Measurements from ENCODE around the gene DUS2. TPM values are rescaled to one million over a fixed set of nuclear protein-coding genes. Genes with fewer than 3 reads are reported as not detected.

Gene DUS2
- total and polyA plus RNA-seq, 9 of the 15 experiments (the other 6 are each of a cell fraction or from before 2014, with no cell fraction given) = 5.8 to 22.5 (median 20.6) TPM

GRCh38 chr16:68085259-68086071, 62.4 kb downstream of the DUS2 start, which contains the start of gene NFATC3:
Gene NFATC3, plus strand, starts transcription at chr16:68085370. Its CDS starts 312 bp downstream, at chr16:68085682.
- peak; percentile 93 to 99 (median 95) for DNase-seq (ENCODE audit: extremely low read depth in 1 of 4, low spot score in 3 of 4)
- intact Hi-C loops (cut with micrococcal nuclease) = no loop called here
- no peaks in the 10 kb centered on the region for H4K20me1 ChIP-seq (replicated peaks; ENCODE audit: control insufficient read depth, insufficient read depth, low read length)
- H3K4me3 ChIP-seq = peak within 1 kb of the TSS; percentile 72
- H3K4me1 ChIP-seq (replicated peaks in 1 of 2; ENCODE audit: control insufficient read depth in 2 of 2, insufficient read depth in 2 of 2, low read length in 2 of 2) = peaks cover 36 to 38% of the 10 kb centered on the region in 2 experiments
- ATAC-seq = peak; percentile 70
- FAIRE-seq = peak; percentile 73
- peak within 1 kb of the TSS; percentile 97 to 98 for H3K9ac ChIP-seq (ENCODE audit: insufficient read depth in 1 of 2, low read depth in 2 of 2, low read length in 2 of 2)
- 0% methylated on average over 68 of the region's 104 CpGs for WGBS (ENCODE audit: insufficient coverage, low coverage, missing lambda C conversion rate)
- POLR2A ChIA-PET = interaction anchor here (0.6 to 4.0 kb wide), 13 partner anchors 8 to 711 kb away, joined by 3 to 33 read pairs (median 3); partner anchors contain the start of genes DDX28 and DUS2
- in situ Hi-C loops (cut with MboI) = no loop called here
- no peaks in the 10 kb centered on the region; the same call in 2 of the 3 replicates for H3K36me3 ChIP-seq (ENCODE audit: control insufficient read depth, insufficient read depth, low read length)
- no peaks in the 10 kb centered on the region for H3K9me3 ChIP-seq (replicated peaks; ENCODE audit: control insufficient read depth, insufficient read depth, low read depth, low read length)
- H3K4me2 ChIP-seq (ENCODE audit: insufficient read depth, low read length) = peak within 1 kb of the TSS; percentile 98
- CTCF ChIA-PET (ENCODE audit: low intra/inter-chr PET ratio) = no interaction called here
- H3K79me2 ChIP-seq (ENCODE audit: control insufficient read depth, insufficient read depth, low read length) = peaks cover 52% of the 10 kb centered on the region
- no peaks in the 10 kb centered on the region for H3K27me3 ChIP-seq (ENCODE audit: control insufficient read depth in 2 of 2, insufficient read depth in 2 of 2, low read length in 2 of 2)
- no peaks in the 10 kb centered on the region for H3K9me1 ChIP-seq (ENCODE audit: control insufficient read depth, insufficient read depth, low read length)
- H2AFZ ChIP-seq (ENCODE audit: low read depth, low read length) = peak within 1 kb of the TSS; percentile 96
- BruUV-seq (replicated peaks) = no TSS peak
- H3K27ac ChIP-seq (ENCODE audit: extremely low read depth, low read depth, low read length) = peak within 1 kb of the TSS; percentile 97
- TF ChIP-seq TARDBP (IDR thresholded peaks at IDR 0.05) (0 out of 2 replicates have a peak, but pooled peaks have one; percentile 38), CHCHD3 (CRISPR knock-in tag; IDR thresholded peaks at IDR 0.05) (no peak), ZNF384 (IDR thresholded peaks at IDR 0.05; ENCODE audit: low read depth, low read length) (no peak), NCOA4 (IDR thresholded peaks at IDR 0.05; ENCODE audit: partially characterized antibody) (no peak), GABPA (tag; conservative IDR thresholded peaks at IDR 0.05; ENCODE audit: low read depth) (no peak), ARID1B (IDR thresholded peaks at IDR 0.05) (0 out of 2 replicates have a peak, but pooled peaks have one; percentile 6), ZNF12 (CRISPR knock-in tag; IDR thresholded peaks at IDR 0.05) (no peak), NR2C2 (CRISPR knock-in tag; IDR thresholded peaks at IDR 0.05) (0 out of 2 replicates have a peak, but pooled peaks have one; percentile 34), NR2C2 (tag; IDR thresholded peaks at IDR 0.05) (no peak), ZNF696 (CRISPR knock-in tag; conservative IDR thresholded peaks at IDR 0.05) (no peak), RNF219 (CRISPR knock-in tag; IDR thresholded peaks at IDR 0.05) (no peak), SMAD1 (IDR thresholded peaks at IDR 0.05; ENCODE audit: low read depth, low read length, partially characterized antibody) (no peak), TGIF2 (CRISPR knock-in tag; IDR thresholded peaks at IDR 0.05) (peak; percentile 84), ZNF121 (CRISPR knock-in tag; conservative IDR thresholded peaks at IDR 0.05) (no peak; the same call in 1 of the 2 replicates), FIP1L1 (IDR thresholded peaks at IDR 0.05; ENCODE audit: low read depth, low read length, poor library complexity, severe bottlenecking) (peak; percentile 60), IRF2 (CRISPR knock-in tag; IDR thresholded peaks at IDR 0.05) (no peak), ZNF586 (CRISPR knock-in tag; conservative IDR thresholded peaks at IDR 0.05) (no peak), NKRF (IDR thresholded peaks at IDR 0.05; ENCODE audit: borderline replicate concordance) (peak; percentile 64; the same call in 1 of the 2 replicates), ZNF143 (CRISPR knock-in tag; IDR thresholded peaks at IDR 0.05) (peak; percentile 38)
